ENCODE measurements around the gene ARL5C.

ARL5C gene

GRCh38 chr17:39174920-39175694 is 9.1 kb upstream of the ARL5C start:
- peak; percentile 86 for ATAC-seq
- TF ChIP-seq GLIS3 (CRISPR knock-in tag; IDR thresholded peaks at IDR 0.05) (no peak), PATZ1 (CRISPR knock-in tag; IDR thresholded peaks at IDR 0.05; ENCODE audit: borderline replicate concordance) (no peak), CSRNP3 (CRISPR knock-in tag; IDR thresholded peaks at IDR 0.05) (no peak), ZFP30 (CRISPR knock-in tag; IDR thresholded peaks at IDR 0.05) (no peak), PPARA (CRISPR knock-in tag; IDR thresholded peaks at IDR 0.05; ENCODE audit: borderline replicate concordance) (no peak), ZNF565 (CRISPR knock-in tag; conservative IDR thresholded peaks at IDR 0.05; ENCODE audit: low read depth) (no peak), ESRRG (CRISPR knock-in tag; IDR thresholded peaks at IDR 0.05) (no peak), ZNF70 (CRISPR knock-in tag; IDR thresholded peaks at IDR 0.05) (no peak), ZC3H10 (CRISPR knock-in tag; IDR thresholded peaks at IDR 0.05) (no peak), ZFP3 (CRISPR knock-in tag; IDR thresholded peaks at IDR 0.05) (no peak), ARNTL (CRISPR knock-in tag; IDR thresholded peaks at IDR 0.05; ENCODE audit: borderline replicate concordance, low read depth) (no peak), OSR1 (CRISPR knock-in tag; IDR thresholded peaks at IDR 0.05) (no peak), RARB (CRISPR knock-in tag; IDR thresholded peaks at IDR 0.05) (no peak), TCF4 (CRISPR knock-in tag; IDR thresholded peaks at IDR 0.05; ENCODE audit: borderline replicate concordance) (no peak), CSDC2 (CRISPR knock-in tag; IDR thresholded peaks at IDR 0.05) (no peak), BACH2 (CRISPR knock-in tag; IDR thresholded peaks at IDR 0.05; ENCODE audit: borderline replicate concordance) (no peak), POU6F1 (CRISPR knock-in tag; IDR thresholded peaks at IDR 0.05; ENCODE audit: borderline replicate concordance, low read depth) (no peak)

- no peak for ATAC-seq
- TF ChIP-seq TSHZ2 (CRISPR knock-in tag; IDR thresholded peaks at IDR 0.05): no peak
- TF ChIP-seq ESRRG (CRISPR knock-in tag; IDR thresholded peaks at IDR 0.05): no peak
- TF ChIP-seq PPARA (CRISPR knock-in tag; IDR thresholded peaks at IDR 0.05; ENCODE audit: borderline replicate concordance): no peak
- TF ChIP-seq GLIS3 (CRISPR knock-in tag; IDR thresholded peaks at IDR 0.05): no peak
- no peak for TF ChIP-seq CSRNP3 (CRISPR knock-in tag; IDR thresholded peaks at IDR 0.05)
- TF ChIP-seq RARB (CRISPR knock-in tag; IDR thresholded peaks at IDR 0.05): no peak
Measured at GRCh38 chr17:39173526-39174274, 7.7 kb upstream of the ARL5C start.

- no peak for ATAC-seq
- no peak for TF ChIP-seq RARB (CRISPR knock-in tag; IDR thresholded peaks at IDR 0.05)
- TF ChIP-seq PATZ1 (CRISPR knock-in tag; IDR thresholded peaks at IDR 0.05; ENCODE audit: borderline replicate concordance): no peak
- TF ChIP-seq TCF4 (CRISPR knock-in tag; IDR thresholded peaks at IDR 0.05; ENCODE audit: borderline replicate concordance): no peak
Measured at GRCh38 chr17:39173080-39173479, 7.1 kb upstream of the ARL5C start.
